Neuronal stem cell (in vitro differentiated cells): ENCODE measurements around the gene TRMT44.
A peak's percentile ranks its signal among the peaks of the same experiment; 100 is the strongest.

Experiments
- DNase-seq: peaks from one replicate; pipeline ENCODE4 v3.0.0-alpha.2; 2013; ENCODE audit warnings: low spot score
- H2AFZ ChIP-seq: one replicate; pipeline ENCODE4 v1.6.1; 2013; ENCODE audit warnings: mild to moderate bottlenecking, low read length, inconsistent platforms
- H2AK5ac ChIP-seq: 2 replicates; pipeline ENCODE4 v1.6.1; 2013; ENCODE audit warnings: low read depth, mild to moderate bottlenecking, inconsistent platforms, low read length, moderate library complexity, mixed read lengths
- H2BK120ac ChIP-seq: 2 replicates; pipeline ENCODE4 v1.6.1; 2013; ENCODE audit warnings: low read depth, mild to moderate bottlenecking, inconsistent platforms, low read length, moderate library complexity, mixed read lengths
- H2BK12ac ChIP-seq: one replicate; pipeline ENCODE4 v1.6.1; 2013; ENCODE audit warnings: low read length, inconsistent platforms
- H2BK15ac ChIP-seq: 2 replicates; pipeline ENCODE4 v1.6.1; 2013; ENCODE audit warnings: mild to moderate bottlenecking, low read length, inconsistent platforms, mixed read lengths
- H2BK5ac ChIP-seq: one replicate; pipeline ENCODE4 v1.6.1; 2013; ENCODE audit warnings: inconsistent platforms, mild to moderate bottlenecking, low read length, moderate library complexity
- H3K14ac ChIP-seq: one replicate; pipeline ENCODE4 v1.6.1; 2013; ENCODE audit warnings: low read length, inconsistent platforms
- H3K18ac ChIP-seq: 2 replicates; pipeline ENCODE4 v1.6.1; 2013; ENCODE audit warnings: low read length, inconsistent platforms
- H3K23ac ChIP-seq: 2 replicates; pipeline ENCODE4 v1.6.1; 2013; ENCODE audit warnings: low read depth, mild to moderate bottlenecking, mixed read lengths, low read length, inconsistent platforms; ENCODE audit not compliant: poor library complexity
- H3K27ac ChIP-seq: replicated peaks from 3 replicates; pipeline ENCODE4 v1.5.1; 2013; ENCODE audit warnings: low read length, inconsistent platforms
- H3K27me3 ChIP-seq, 3 experiments: 2 replicates each; pipeline ENCODE4 v1.6.1; 2013; ENCODE audit warnings: low read length in 3 of 3, mild to moderate bottlenecking in 2 of 3, inconsistent platforms in 1 of 3, low read depth in 1 of 3, mixed read lengths in 1 of 3, moderate library complexity in 1 of 3; ENCODE audit not compliant: control insufficient read depth in 3 of 3, insufficient read depth in 3 of 3
- H3K36me3 ChIP-seq, 2 donors: replicated peaks in 1 of 2; 2 replicates each; pipeline ENCODE4 v1.6.1; 2013; ENCODE audit warnings: low read length in 2 of 2; ENCODE audit not compliant: control insufficient read depth in 2 of 2, insufficient read depth in 2 of 2
- H3K4ac ChIP-seq: 2 replicates; pipeline ENCODE4 v1.6.1; 2013; ENCODE audit warnings: inconsistent platforms, mild to moderate bottlenecking, low read length, moderate library complexity
- H3K4me1 ChIP-seq, 2 donors: 1 replicate in 1 of 2; 2 replicates in 1 of 2; pipeline ENCODE4 v1.6.1; 2013; ENCODE audit warnings: low read length in 2 of 2, low read depth in 1 of 2; ENCODE audit not compliant: control insufficient read depth in 2 of 2, insufficient read depth in 1 of 2
- H3K4me2 ChIP-seq: one replicate; pipeline ENCODE4 v1.6.1; 2013; ENCODE audit warnings: mild to moderate bottlenecking, low read length, inconsistent platforms; ENCODE audit not compliant: insufficient read depth, poor library complexity, severe bottlenecking
- H3K4me3 ChIP-seq, 2 donors: 2 replicates each; pipeline ENCODE4 v1.5.1; 2013; ENCODE audit warnings: low read length in 2 of 2, mild to moderate bottlenecking in 2 of 2, inconsistent platforms in 1 of 2, moderate library complexity in 1 of 2
- H3K79me1 ChIP-seq: one replicate; pipeline ENCODE4 v1.6.1; 2013; ENCODE audit warnings: low read depth, mild to moderate bottlenecking, inconsistent platforms, low read length, moderate library complexity
- H3K9ac ChIP-seq: one replicate; pipeline ENCODE4 v1.6.1; 2013; ENCODE audit warnings: mild to moderate bottlenecking, low read depth, low read length, inconsistent platforms; ENCODE audit not compliant: poor library complexity
- H3K9me3 ChIP-seq, 2 donors: replicated peaks in 1 of 2; 2 replicates each; pipeline versions ENCODE3 to v1.6.1; 2013; ENCODE audit warnings: low read length in 2 of 2, mild to moderate bottlenecking in 2 of 2, inconsistent platforms in 1 of 2, low read depth in 1 of 2, mixed read lengths in 1 of 2, moderate library complexity in 1 of 2; ENCODE audit not compliant: control insufficient read depth in 2 of 2, insufficient read depth in 1 of 2
- H4K8ac ChIP-seq: one replicate; pipeline ENCODE4 v1.6.1; 2013; ENCODE audit warnings: low read depth, mild to moderate bottlenecking, inconsistent platforms, low read length, moderate library complexity
- H4K91ac ChIP-seq: one replicate; pipeline ENCODE4 v1.6.1; 2013; ENCODE audit warnings: low read length, low read depth, mild to moderate bottlenecking, inconsistent platforms; ENCODE audit not compliant: poor library complexity
- WGBS, 2 donors: extraction: QIAGEN DNeasy Blood & Tissue Kit; methylation state at CpG; one replicate each; pipeline ENCODE4 v1.1.7; 2013; ENCODE audit warnings: missing lambda C conversion rate in 2 of 2, mixed read lengths in 1 of 2; ENCODE audit not compliant: insufficient read length in 2 of 2, insufficient replicate concordance in 1 of 2; ENCODE audit errors: extremely low coverage in 2 of 2; 5-methylcytosine and 5-hydroxymethylcytosine counted together

TRMT44 gene

DNA sequence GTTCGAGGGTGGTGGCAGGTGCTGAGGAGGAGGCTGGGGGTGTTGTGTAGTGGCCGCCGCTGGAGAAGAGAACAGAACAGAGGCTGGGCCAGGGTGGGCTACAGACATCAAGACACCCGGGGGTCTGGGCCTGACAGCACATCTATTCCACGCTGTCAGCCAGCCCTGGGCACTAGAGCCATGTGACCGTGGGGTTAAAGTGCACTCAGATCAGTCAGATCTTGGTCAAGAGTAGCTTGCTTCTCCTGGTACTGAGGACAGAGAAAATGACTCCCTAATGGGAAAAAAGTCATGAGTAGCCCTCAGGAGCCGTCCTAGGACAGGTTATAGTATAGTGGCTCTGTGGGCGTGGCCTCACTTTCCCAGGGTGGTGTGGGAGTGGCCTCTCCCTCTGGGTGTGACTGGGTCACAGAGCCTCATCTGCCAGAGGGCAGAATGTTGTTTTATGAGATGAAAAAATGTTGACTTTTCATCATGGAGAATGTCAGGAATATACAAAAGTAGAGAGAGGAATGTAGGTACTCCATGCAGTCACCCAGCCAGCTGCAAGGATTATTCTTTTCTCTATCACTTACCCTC, 19.4 kb downstream of the TRMT44 start:
- Histone ChIP-seq H3K4ac (no peak overlapping the region), H3K23ac (no peak overlapping the region), H4K91ac (no peak overlapping the region), H4K8ac (no peak overlapping the region), H3K27me3 (no peaks in the 10 kb centered on the region), H3K14ac (no peak overlapping the region), H2BK120ac (no peak overlapping the region), H2AK5ac (no peak overlapping the region), H3K4me2 (no peak overlapping the region), H3K27ac (no peak overlapping the region), H2BK12ac (no peak overlapping the region), H2BK5ac (no peak overlapping the region), H3K79me1 (no peaks in the 10 kb centered on the region), H3K9ac (no peak overlapping the region), H2BK15ac (no peak overlapping the region), H3K4me1 (no peaks in the 10 kb centered on the region), H3K9me3 (no peaks in the 10 kb centered on the region), H3K36me3 (peaks cover 23 to 82% of the 10 kb centered on the region in 2 donors), H2AFZ (no peak overlapping the region), H3K18ac (no peak overlapping the region), H3K4me3 (no peak overlapping the region)
- no peak for DNase-seq
- WGBS, 2 donors, result no CpG with 5 or more reads among the region's 8 CpGs

GRCh38 chr4:8461086-8461485, 20.5 kb downstream of the TRMT44 start:
- no peaks in the 10 kb centered on the region for H3K27me3 ChIP-seq
- H3K4ac ChIP-seq, result no peak overlapping the region
- H3K23ac ChIP-seq, result no peak overlapping the region
- H2BK5ac ChIP-seq, result no peak overlapping the region
- H4K8ac ChIP-seq, result no peak overlapping the region
- no peak overlapping the region for H2BK12ac ChIP-seq
- no CpG with 5 or more reads among the region's 6 CpGs for WGBS, 2 donors
- peaks cover 26 to 78% of the 10 kb centered on the region in 2 donors for H3K36me3 ChIP-seq
- H2AFZ ChIP-seq, result no peak overlapping the region
- no peak overlapping the region for H3K14ac ChIP-seq
- H2AK5ac ChIP-seq, result no peak overlapping the region
- H3K79me1 ChIP-seq, result no peaks in the 10 kb centered on the region
- H2BK120ac ChIP-seq, result no peak overlapping the region
- no peaks in the 10 kb centered on the region for H3K9me3 ChIP-seq
- H3K4me3 ChIP-seq, result no peak overlapping the region
- no peak overlapping the region for H2BK15ac ChIP-seq
- no peak for DNase-seq
- H3K18ac ChIP-seq, result no peak overlapping the region
- H3K27ac ChIP-seq, result no peak overlapping the region
- no peaks in the 10 kb centered on the region for H3K4me1 ChIP-seq
- H3K4me2 ChIP-seq, result no peak overlapping the region
- no peak overlapping the region for H3K9ac ChIP-seq
- no peak overlapping the region for H4K91ac ChIP-seq

GRCh38 chr4:8461616-8462015, 21.0 kb downstream of the TRMT44 start:
- no peak overlapping the region for H3K27ac ChIP-seq
- no peak overlapping the region for H2BK15ac ChIP-seq
- H3K4ac ChIP-seq, result no peak overlapping the region
- H3K36me3 ChIP-seq, result peaks cover 25 to 78% of the 10 kb centered on the region in 2 donors
- no peak overlapping the region for H3K18ac ChIP-seq
- no peak overlapping the region for H2BK120ac ChIP-seq
- no peaks in the 10 kb centered on the region for H3K4me1 ChIP-seq
- WGBS, 2 donors, result no CpG with 5 or more reads among the region's 6 CpGs
- H3K9ac ChIP-seq, result peak overlapping the region; percentile 33
- H2BK5ac ChIP-seq, result no peak overlapping the region
- H3K4me2 ChIP-seq, result no peak overlapping the region
- H2BK12ac ChIP-seq, result no peak overlapping the region
- H3K9me3 ChIP-seq, result no peaks in the 10 kb centered on the region
- H3K27me3 ChIP-seq, result no peaks in the 10 kb centered on the region
- no peak overlapping the region for H2AK5ac ChIP-seq
- no peak overlapping the region for H2AFZ ChIP-seq
- H4K8ac ChIP-seq, result no peak overlapping the region
- no peak overlapping the region for H3K23ac ChIP-seq
- H4K91ac ChIP-seq, result no peak overlapping the region
- no peak overlapping the region for H3K4me3 ChIP-seq
- H3K14ac ChIP-seq, result no peak overlapping the region
- DNase-seq, result no peak
- no peaks in the 10 kb centered on the region for H3K79me1 ChIP-seq

GRCh38 chr4:8463811-8464210, 23.2 kb downstream of the TRMT44 start:
- WGBS, 2 donors, result no CpG with 5 or more reads among the region's 9 CpGs

More at GRCh38 chr4:8463811-8464210, 23.2 kb downstream of the TRMT44 start:
- Histone ChIP-seq H2BK15ac (no peak overlapping the region), H3K36me3 (peaks cover 20 to 75% of the 10 kb centered on the region in 2 donors), H3K23ac (no peak overlapping the region), H3K14ac (no peak overlapping the region), H2AK5ac (no peak overlapping the region), H3K4me3 (no peak overlapping the region), H3K4ac (no peak overlapping the region), H2AFZ (no peak overlapping the region), H4K91ac (no peak overlapping the region), H3K18ac (no peak overlapping the region), H2BK120ac (no peak overlapping the region), H3K4me2 (no peak overlapping the region), H4K8ac (no peak overlapping the region), H3K9ac (no peak overlapping the region), H3K9me3 (no peaks in the 10 kb centered on the region), H2BK5ac (no peak overlapping the region), H3K4me1 (no peaks in the 10 kb centered on the region), H3K27ac (no peak overlapping the region), H3K79me1 (no peaks in the 10 kb centered on the region), H3K27me3 (no peaks in the 10 kb centered on the region), H2BK12ac (no peak overlapping the region)
- no peak for DNase-seq
